Thyroid gland (tissue), 4 donors: ENCODE results near the gene ITIH5. TPM values are rescaled to one million over a fixed set of nuclear protein-coding genes. Genes with fewer than 3 reads are reported as not detected.

Experiments used
- DNase-seq, 2 donors: peaks; one replicate each; pipeline ENCODE4 v3.0.0-alpha.2; 2019
- H3K27ac ChIP-seq, 3 donors: fragments of 200-600 bp; sonication (generic); 1 replicate in 2 of 3; 2 replicates in 1 of 3; pipeline ENCODE4 v1.5.1; 2016 to 2019; ENCODE audit warnings: mild to moderate bottlenecking in 1 of 3, moderate library complexity in 1 of 3
- H3K27me3 ChIP-seq: fragments of 200-600 bp; sonication (generic); one replicate; pipeline ENCODE4 v1.5.1; 2019
- H3K36me3 ChIP-seq, 2 donors: fragments of 200-600 bp; sonication (generic); one replicate each; pipeline ENCODE4 v1.5.1; 2016 to 2019
- H3K4me1 ChIP-seq, 2 donors: fragments of 200-600 bp; sonication (generic); one replicate each; pipeline ENCODE4 v1.5.1; 2017 to 2019
- H3K4me3 ChIP-seq, 3 donors: fragments of 200-600 bp; sonication (generic); replicated peaks in 1 of 3; 1 replicate in 2 of 3; 2 replicates in 1 of 3; pipeline ENCODE4 v1.5.1; 2016; ENCODE audit warnings: mild to moderate bottlenecking in 1 of 3
- H3K9me3 ChIP-seq: fragments of 200-600 bp; sonication (generic); one replicate; pipeline ENCODE4 v1.5.1; 2017
- CTCF ChIP-seq, 6 experiments: fragments of 200-600 bp in 3 of 6; fragments of 450-650 bp in 3 of 6; sonication (generic) in 3 of 6; IDR thresholded peaks; one replicate each; pipeline ENCODE4 v1.5.1; 2016 to 2019; ENCODE audit warnings: antibody characterized with exemption in 6 of 6, mild to moderate bottlenecking in 2 of 6, inconsistent platforms in 1 of 6, moderate library complexity in 1 of 6
- POLR2A ChIP-seq, 2 donors: fragments of 450-650 bp; IDR thresholded peaks; one replicate each; pipeline ENCODE4 v1.6.1; 2017; ENCODE audit warnings: antibody characterized with exemption in 2 of 2, mild to moderate bottlenecking in 2 of 2, moderate library complexity in 1 of 2
- WGBS, 2 donors: methylation state at CpG; one replicate each; pipeline ENCODE4 v1.1.5; 2017; 5-methylcytosine and 5-hydroxymethylcytosine counted together
- intact Hi-C: fragments of 100-400 bp; cut with DNase I; formaldehyde crosslinking; loops from one replicate; pipeline ENCODE4 v1.15.1; 2023
- total RNA-seq, 4 donors: library from RNA; depleted of rRNA; stranded (reverse); fragments of >200 nt; gene quantifications; one replicate each; pipeline ENCODE4 v1.2.3, GENCODE V29; 2016

Gene ITIH5
- total RNA-seq, 4 donors from 2014 or later = 14.4 to 31.3 (median 20.2) TPM

GRCh38 chr10:7704071-7705016 lies 37.6 kb upstream of the ITIH5 start:
- intact Hi-C loops = no loop called here
- Histone ChIP-seq H3K9me3 (no peaks in the 10 kb centered on the region), H3K27me3 (no peaks in the 10 kb centered on the region), H3K4me1 (no peaks in the 10 kb centered on the region), H3K36me3 (no peaks in the 10 kb centered on the region), H3K27ac (no peak overlapping the region), H3K4me3 (no peak overlapping the region)
- DNase-seq = no peak
- 88 to 92% methylated on average over 8 of the region's 8 CpGs for WGBS, 2 donors
- no peak for TF ChIP-seq POLR2A (IDR thresholded peaks at IDR 0.05)
- no peak for TF ChIP-seq CTCF (IDR thresholded peaks at IDR 0.05)

- Histone ChIP-seq H3K9me3 (no peaks in the 10 kb centered on the region), H3K36me3 (no peaks in the 10 kb centered on the region), H3K27ac (no peak within 1 kb of the TSS), H3K27me3 (no peaks in the 10 kb centered on the region), H3K4me3 (no peak within 1 kb of the TSS), H3K4me1 (no peaks in the 10 kb centered on the region)
- DNase-seq = no peak
- TF ChIP-seq POLR2A (IDR thresholded peaks at IDR 0.05) = no peak
- TF ChIP-seq CTCF (IDR thresholded peaks at IDR 0.05) = no peak
- WGBS, 2 donors = 67 to 77% methylated on average over 4 of the region's 4 CpGs
- intact Hi-C loops = no loop called here
Observed at GRCh38 chr10:7703140-7703539, 36.4 kb upstream of the ITIH5 start, which contains the start of gene ITIH2. Gene ITIH2, plus strand, starts transcription at chr10:7703316. Its CDS starts 119 bp downstream, at chr10:7703435.

- Histone ChIP-seq H3K4me1 (peaks cover 5 to 6% of the 10 kb centered on the region in 2 donors), H3K9me3 (no peaks in the 10 kb centered on the region), H3K27me3 (no peaks in the 10 kb centered on the region), H3K36me3 (no peaks in the 10 kb centered on the region), H3K4me3 (no peak overlapping the region), H3K27ac (no peak overlapping the region)
- no peak for TF ChIP-seq POLR2A (IDR thresholded peaks at IDR 0.05)
- no peak for TF ChIP-seq CTCF (IDR thresholded peaks at IDR 0.05)
- WGBS, 2 donors = 81 to 94% methylated on average over 4 of the region's 4 CpGs
- no peak for DNase-seq
- intact Hi-C loops = no loop called here
Observed at GRCh38 chr10:7702288-7702812, 35.6 kb upstream of the ITIH5 start.

- TF ChIP-seq CTCF (IDR thresholded peaks at IDR 0.05) (no peak), POLR2A (IDR thresholded peaks at IDR 0.05) (no peak)
- no peak for DNase-seq
- Histone ChIP-seq H3K27me3 (no peaks in the 10 kb centered on the region), H3K4me1 (peaks cover 14 to 16% of the 10 kb centered on the region in 2 donors), H3K36me3 (no peaks in the 10 kb centered on the region), H3K4me3 (no peak overlapping the region), H3K27ac (no peak overlapping the region), H3K9me3 (no peaks in the 10 kb centered on the region)
- 81 to 96% methylated on average over 8 of the region's 8 CpGs for WGBS, 2 donors
- intact Hi-C loops = no loop called here
Observed at GRCh38 chr10:7701158-7701742, 34.5 kb upstream of the ITIH5 start.
